ENCODE data around the gene EDC4. TPM values are rescaled to one million over a fixed set of nuclear protein-coding genes. Genes with fewer than 3 reads are reported as not detected.

EDC4 gene
- total RNA-seq (41.1 and 46.3 TPM in 2 replicates), polyA plus RNA-seq (59.0 and 76.7 TPM in 2 replicates)

GRCh38 chr16:67872631-67873434, at the start of gene EDC4:
TSS of gene EDC4 (plus strand) at chr16:67873052. CDS start at chr16:67873262, 210 bp downstream.
- Histone ChIP-seq H3K27me3 (no peaks in the 10 kb centered on the region), H4K20me1 (ENCODE audit: insufficient read depth, poor library complexity, severe bottlenecking) (peaks cover 17% of the 10 kb centered on the region), H3K4me2 (peak within 1 kb of the TSS; percentile 86), H3K36me3 (replicated peaks; ENCODE audit: insufficient read depth, low read depth) (no peaks in the 10 kb centered on the region), H3K79me2 (peaks cover 45% of the 10 kb centered on the region), H3K27ac (peak within 1 kb of the TSS; percentile 88), H2AFZ (peak within 1 kb of the TSS; percentile 95), H3K4me1 (ENCODE audit: insufficient read depth) (peaks cover 10% of the 10 kb centered on the region), H3K9me3 (ENCODE audit: low read depth) (no peaks in the 10 kb centered on the region), H3K9me2 (replicated peaks; ENCODE audit: insufficient read depth) (no peaks in the 10 kb centered on the region), H3K4me3 (peak within 1 kb of the TSS; percentile 94)
- TF ChIP-seq EZH2phosphoT487 (IDR thresholded peaks at IDR 0.05; ENCODE audit: low read depth, severe bottlenecking, unreplicated experiment) (no peak), EZH2 (IDR thresholded peaks at IDR 0.05; ENCODE audit: borderline replicate concordance) (no peak), CTCF (IDR thresholded peaks at IDR 0.05; ENCODE audit: poor library complexity) (no peak)
- WGBS (ENCODE audit: low lambda C conversion rate, missing lambda C conversion rate), result 7% methylated on average over 35 of the region's 72 CpGs
- DNase-seq (ENCODE audit: low spot score), result peak; percentile 89

GRCh38 chr16:67825119-67825518, 47.7 kb upstream of the EDC4 start:
- no peaks in the 10 kb centered on the region for H4K20me1 ChIP-seq (ENCODE audit: insufficient read depth, poor library complexity, severe bottlenecking)
- H2AFZ ChIP-seq, result no peak overlapping the region
- no peak for DNase-seq (ENCODE audit: low spot score)
- H3K9me2 ChIP-seq (replicated peaks; ENCODE audit: insufficient read depth), result no peaks in the 10 kb centered on the region
- H3K36me3 ChIP-seq (replicated peaks; ENCODE audit: insufficient read depth, low read depth), result no peaks in the 10 kb centered on the region
- H3K4me3 ChIP-seq, result no peak overlapping the region
- H3K9me3 ChIP-seq (ENCODE audit: low read depth), result no peaks in the 10 kb centered on the region
- H3K27ac ChIP-seq, result no peak overlapping the region
- no peaks in the 10 kb centered on the region for H3K4me1 ChIP-seq (ENCODE audit: insufficient read depth)
- H3K4me2 ChIP-seq, result no peak overlapping the region
- 85% methylated on average over 8 of the region's 8 CpGs for WGBS (ENCODE audit: low lambda C conversion rate, missing lambda C conversion rate)
- TF ChIP-seq CTCF (IDR thresholded peaks at IDR 0.05; ENCODE audit: poor library complexity) (no peak), EZH2 (IDR thresholded peaks at IDR 0.05; ENCODE audit: borderline replicate concordance) (no peak), EZH2phosphoT487 (IDR thresholded peaks at IDR 0.05; ENCODE audit: low read depth, severe bottlenecking, unreplicated experiment) (no peak)
- no peaks in the 10 kb centered on the region for H3K27me3 ChIP-seq
- H3K79me2 ChIP-seq, result no peaks in the 10 kb centered on the region

GRCh38 chr16:67825906-67826305, 46.9 kb upstream of the EDC4 start:
- DNase-seq (ENCODE audit: low spot score), result no peak
- no peak overlapping the region for H2AFZ ChIP-seq
- 98% methylated on average over 14 of the region's 14 CpGs for WGBS (ENCODE audit: low lambda C conversion rate, missing lambda C conversion rate)
- H3K9me3 ChIP-seq (ENCODE audit: low read depth), result no peaks in the 10 kb centered on the region
- no peaks in the 10 kb centered on the region for H4K20me1 ChIP-seq (ENCODE audit: insufficient read depth, poor library complexity, severe bottlenecking)
- H3K4me1 ChIP-seq (ENCODE audit: insufficient read depth), result no peaks in the 10 kb centered on the region
- no peaks in the 10 kb centered on the region for H3K79me2 ChIP-seq
- H3K9me2 ChIP-seq (replicated peaks; ENCODE audit: insufficient read depth), result no peaks in the 10 kb centered on the region
- TF ChIP-seq EZH2 (IDR thresholded peaks at IDR 0.05; ENCODE audit: borderline replicate concordance) (no peak), CTCF (IDR thresholded peaks at IDR 0.05; ENCODE audit: poor library complexity) (no peak)
- no peaks in the 10 kb centered on the region for H3K27me3 ChIP-seq
- no peak overlapping the region for H3K4me2 ChIP-seq
- H3K36me3 ChIP-seq (replicated peaks; ENCODE audit: insufficient read depth, low read depth), result no peaks in the 10 kb centered on the region
- no peak overlapping the region for H3K4me3 ChIP-seq
- no peak overlapping the region for H3K27ac ChIP-seq

All from hepatocyte (in vitro differentiated cells).